ENCODE measurements around the gene SLC2A6. TPM values are rescaled to one million over a fixed set of nuclear protein-coding genes. Genes with fewer than 3 reads are reported as not detected.

Gene SLC2A6
- total RNA-seq, 2 donors from 2014 or later: 4.6 to 8.8 TPM

GRCh38 chr9:133515240-133515610, 36.3 kb upstream of the SLC2A6 start:
- no peaks in the 10 kb centered on the region for H3K9me3 ChIP-seq
- H3K27ac ChIP-seq: no peak overlapping the region
- H3K36me3 ChIP-seq: no peaks in the 10 kb centered on the region
- DNase-seq (ENCODE audit: low spot score): no peak
- no peaks in the 10 kb centered on the region for H3K27me3 ChIP-seq (replicated peaks; ENCODE audit: insufficient read depth)
- TF ChIP-seq, protein P1, sequence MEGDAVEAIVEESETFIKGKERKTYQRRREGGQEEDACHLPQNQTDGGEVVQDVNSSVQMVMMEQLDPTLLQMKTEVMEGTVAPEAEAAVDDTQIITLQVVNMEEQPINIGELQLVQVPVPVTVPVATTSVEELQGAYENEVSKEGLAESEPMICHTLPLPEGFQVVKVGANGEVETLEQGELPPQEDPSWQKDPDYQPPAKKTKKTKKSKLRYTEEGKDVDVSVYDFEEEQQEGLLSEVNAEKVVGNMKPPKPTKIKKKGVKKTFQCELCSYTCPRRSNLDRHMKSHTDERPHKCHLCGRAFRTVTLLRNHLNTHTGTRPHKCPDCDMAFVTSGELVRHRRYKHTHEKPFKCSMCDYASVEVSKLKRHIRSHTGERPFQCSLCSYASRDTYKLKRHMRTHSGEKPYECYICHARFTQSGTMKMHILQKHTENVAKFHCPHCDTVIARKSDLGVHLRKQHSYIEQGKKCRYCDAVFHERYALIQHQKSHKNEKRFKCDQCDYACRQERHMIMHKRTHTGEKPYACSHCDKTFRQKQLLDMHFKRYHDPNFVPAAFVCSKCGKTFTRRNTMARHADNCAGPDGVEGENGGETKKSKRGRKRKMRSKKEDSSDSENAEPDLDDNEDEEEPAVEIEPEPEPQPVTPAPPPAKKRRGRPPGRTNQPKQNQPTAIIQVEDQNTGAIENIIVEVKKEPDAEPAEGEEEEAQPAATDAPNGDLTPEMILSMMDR (IDR thresholded peaks at IDR 0.05): no peak
- ATAC-seq (ENCODE audit: insufficient number of reproducible peaks, low FRiP score, low read depth): no peak
- H3K4me1 ChIP-seq (ENCODE audit: control insufficient read depth in 1 of 2, low read depth in 2 of 2): peaks cover 5 to 21% of the 10 kb centered on the region in 2 donors
- no peak overlapping the region for H3K4me3 ChIP-seq

GRCh38 chr9:133514460-133515239, 35.8 kb upstream of the SLC2A6 start:
- DNase-seq (ENCODE audit: low spot score): no peak
- TF ChIP-seq, protein P1 (IDR thresholded peaks at IDR 0.05): no peak
- H3K4me1 ChIP-seq (ENCODE audit: control insufficient read depth in 1 of 2, low read depth in 2 of 2): peaks cover 5 to 24% of the 10 kb centered on the region in 2 donors
- no peaks in the 10 kb centered on the region for H3K36me3 ChIP-seq
- no peak overlapping the region for H3K4me3 ChIP-seq
- H3K27me3 ChIP-seq (replicated peaks; ENCODE audit: insufficient read depth): no peaks in the 10 kb centered on the region
- H3K27ac ChIP-seq: no peak overlapping the region
- ATAC-seq (ENCODE audit: insufficient number of reproducible peaks, low FRiP score, low read depth): no peak
- no peaks in the 10 kb centered on the region for H3K9me3 ChIP-seq

DNA sequence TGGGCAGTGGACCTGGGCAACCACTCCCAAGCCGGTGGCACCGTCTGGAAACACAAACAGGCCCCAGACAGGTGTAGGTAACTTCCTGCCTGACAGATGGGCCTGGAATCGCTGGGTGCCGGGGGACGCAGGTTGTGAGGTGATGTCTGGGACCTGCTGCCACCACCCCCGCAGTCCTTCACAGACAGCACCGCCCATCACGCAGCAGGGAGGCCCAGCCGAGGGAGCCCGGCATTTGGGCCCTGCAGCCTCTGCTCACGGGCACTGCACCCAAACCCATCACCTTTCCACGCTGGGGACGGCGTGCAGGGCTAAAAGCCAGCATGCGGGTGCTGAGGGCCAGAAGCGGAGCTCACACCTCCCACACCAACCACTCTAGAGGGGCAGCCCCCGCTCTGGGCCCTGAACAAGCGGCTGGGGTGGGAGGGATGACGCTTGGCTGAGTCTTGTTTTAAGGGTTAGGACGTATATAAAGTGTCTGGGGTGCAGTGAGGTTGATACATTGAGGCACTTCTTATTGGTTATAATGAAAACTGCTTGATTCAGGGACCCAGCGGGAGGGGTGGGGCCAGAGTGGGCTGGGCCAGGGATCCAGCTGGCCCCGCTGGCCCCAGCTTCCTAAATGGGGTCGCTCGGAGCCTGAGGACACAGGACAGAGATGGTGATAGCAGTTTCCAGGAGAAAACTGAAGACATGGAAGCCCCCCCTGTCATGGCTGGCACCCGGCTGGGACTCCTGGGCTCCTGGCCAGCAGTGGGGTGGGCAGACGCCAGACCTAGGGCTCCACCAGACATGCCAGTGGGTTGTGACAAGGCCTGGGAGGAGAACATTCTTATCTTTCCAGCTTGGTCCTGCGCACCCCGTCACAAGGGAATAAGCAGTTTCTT, 34.6 kb upstream of the SLC2A6 start:
- DNase-seq (ENCODE audit: low spot score) (no peak), ATAC-seq (ENCODE audit: insufficient number of reproducible peaks, low FRiP score, low read depth) (no peak)
- no peaks in the 10 kb centered on the region for H3K36me3 ChIP-seq
- TF ChIP-seq, protein P1 (IDR thresholded peaks at IDR 0.05): no peak
- H3K27me3 ChIP-seq (replicated peaks; ENCODE audit: insufficient read depth): no peaks in the 10 kb centered on the region
- no peak overlapping the region for H3K27ac ChIP-seq
- H3K4me1 ChIP-seq (ENCODE audit: control insufficient read depth in 1 of 2, low read depth in 2 of 2): peaks cover 13 to 31% of the 10 kb centered on the region in 2 donors
- peak overlapping the region; percentile 25 for H3K4me3 ChIP-seq
- no peaks in the 10 kb centered on the region for H3K9me3 ChIP-seq

GRCh38 chr9:133512253-133513213, 33.6 kb upstream of the SLC2A6 start:
- Histone ChIP-seq H3K27ac (no peak overlapping the region), H3K4me1 (ENCODE audit: control insufficient read depth in 1 of 2, low read depth in 2 of 2) (peaks cover 13 to 31% of the 10 kb centered on the region in 2 donors), H3K36me3 (no peaks in the 10 kb centered on the region), H3K9me3 (no peaks in the 10 kb centered on the region), H3K27me3 (replicated peaks; ENCODE audit: insufficient read depth) (no peaks in the 10 kb centered on the region), H3K4me3 (no peak overlapping the region)
- TF ChIP-seq, protein P1 (IDR thresholded peaks at IDR 0.05): no peak
- DNase-seq (ENCODE audit: low spot score): no peak
- no peak for ATAC-seq (ENCODE audit: insufficient number of reproducible peaks, low FRiP score, low read depth)

All from thoracic aorta (tissue), 2 donors.